ENCODE data around the gene IRAK1.

IRAK1 gene

DNA sequence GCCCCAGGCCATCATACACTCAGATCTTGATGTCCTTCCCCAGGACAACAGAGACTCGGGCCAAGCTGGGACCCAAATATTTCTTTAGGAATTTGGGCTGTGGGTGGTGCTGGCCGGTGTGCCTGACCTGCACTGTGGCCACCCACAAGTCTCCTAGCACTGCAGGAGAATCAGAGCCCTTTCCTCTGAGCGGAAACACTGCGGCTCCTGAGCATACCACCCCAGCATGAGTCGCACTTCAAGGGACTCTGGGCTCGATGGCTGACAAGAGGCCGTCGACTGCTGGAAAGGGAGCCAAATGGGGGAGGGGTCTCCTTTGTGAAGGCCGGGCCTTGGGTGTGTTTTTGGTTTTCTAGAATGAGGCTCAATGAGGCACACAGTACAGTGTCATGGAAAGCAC is 13.0 kb upstream of the IRAK1 start:
- TF ChIP-seq, protein P1, sequence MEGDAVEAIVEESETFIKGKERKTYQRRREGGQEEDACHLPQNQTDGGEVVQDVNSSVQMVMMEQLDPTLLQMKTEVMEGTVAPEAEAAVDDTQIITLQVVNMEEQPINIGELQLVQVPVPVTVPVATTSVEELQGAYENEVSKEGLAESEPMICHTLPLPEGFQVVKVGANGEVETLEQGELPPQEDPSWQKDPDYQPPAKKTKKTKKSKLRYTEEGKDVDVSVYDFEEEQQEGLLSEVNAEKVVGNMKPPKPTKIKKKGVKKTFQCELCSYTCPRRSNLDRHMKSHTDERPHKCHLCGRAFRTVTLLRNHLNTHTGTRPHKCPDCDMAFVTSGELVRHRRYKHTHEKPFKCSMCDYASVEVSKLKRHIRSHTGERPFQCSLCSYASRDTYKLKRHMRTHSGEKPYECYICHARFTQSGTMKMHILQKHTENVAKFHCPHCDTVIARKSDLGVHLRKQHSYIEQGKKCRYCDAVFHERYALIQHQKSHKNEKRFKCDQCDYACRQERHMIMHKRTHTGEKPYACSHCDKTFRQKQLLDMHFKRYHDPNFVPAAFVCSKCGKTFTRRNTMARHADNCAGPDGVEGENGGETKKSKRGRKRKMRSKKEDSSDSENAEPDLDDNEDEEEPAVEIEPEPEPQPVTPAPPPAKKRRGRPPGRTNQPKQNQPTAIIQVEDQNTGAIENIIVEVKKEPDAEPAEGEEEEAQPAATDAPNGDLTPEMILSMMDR (IDR thresholded peaks at IDR 0.05; ENCODE audit: low read depth, low read length): no peak
- DNase-seq (ENCODE audit: extremely low read depth, low read depth): no peak

DNA sequence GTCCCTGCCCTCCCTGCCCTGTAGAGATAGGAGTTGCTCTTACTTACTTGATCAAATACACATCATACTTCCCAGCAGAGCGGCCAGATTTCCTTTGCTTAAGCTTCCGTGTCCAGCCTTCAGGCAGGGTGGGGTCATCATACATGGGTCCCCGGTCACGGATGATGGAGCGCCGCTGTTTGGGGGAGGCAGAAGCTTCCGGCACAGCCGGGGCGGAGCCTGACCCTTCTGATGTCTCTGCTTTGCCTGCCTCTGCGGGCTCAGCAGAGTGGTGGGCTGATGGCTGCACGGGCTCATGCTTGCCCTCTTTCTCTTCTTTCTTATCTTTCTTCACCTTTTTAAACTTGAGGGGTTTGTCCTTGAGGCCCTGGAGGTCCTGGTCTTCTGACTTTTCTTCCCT is 12.5 kb upstream of the IRAK1 start:
- TF ChIP-seq, protein P1 (IDR thresholded peaks at IDR 0.05; ENCODE audit: low read depth, low read length): no peak

DNA sequence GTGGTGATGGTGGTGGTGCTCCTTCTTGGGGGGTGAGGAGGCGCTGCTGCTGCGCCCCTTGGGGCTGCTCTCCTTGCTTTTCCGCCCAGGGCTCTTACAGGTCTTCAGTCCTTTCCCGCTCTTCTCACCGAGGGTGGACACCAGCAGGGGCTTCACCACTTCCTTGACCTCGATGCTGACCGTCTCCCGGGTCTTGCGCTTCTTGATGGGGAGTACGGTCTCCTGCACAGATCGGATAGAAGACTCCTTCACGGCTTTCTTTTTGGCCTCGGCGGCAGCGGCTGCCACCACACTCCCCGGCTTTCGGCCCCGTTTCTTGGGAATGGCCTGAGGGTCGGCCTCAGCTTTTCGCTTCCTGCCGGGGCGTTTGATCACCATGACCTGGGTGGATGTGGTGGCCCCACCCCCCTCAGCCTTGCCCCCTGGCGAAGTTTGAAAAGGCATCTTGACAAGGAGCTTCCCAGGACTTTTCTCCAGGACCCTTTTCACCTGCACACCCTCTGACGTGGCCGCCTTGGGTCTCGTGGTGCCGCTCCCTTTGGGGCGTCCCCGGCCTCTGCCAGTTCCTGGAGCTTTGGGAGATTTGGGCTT is 11.1 kb upstream of the IRAK1 start:
- DNase-seq (ENCODE audit: extremely low read depth, low read depth): no peak
- TF ChIP-seq, protein P1 (IDR thresholded peaks at IDR 0.05; ENCODE audit: low read depth, low read length): no peak

More for the DNA sequence above, 12.5 kb upstream of the IRAK1 start:
- DNase-seq (ENCODE audit: extremely low read depth, low read depth): no peak

DNA sequence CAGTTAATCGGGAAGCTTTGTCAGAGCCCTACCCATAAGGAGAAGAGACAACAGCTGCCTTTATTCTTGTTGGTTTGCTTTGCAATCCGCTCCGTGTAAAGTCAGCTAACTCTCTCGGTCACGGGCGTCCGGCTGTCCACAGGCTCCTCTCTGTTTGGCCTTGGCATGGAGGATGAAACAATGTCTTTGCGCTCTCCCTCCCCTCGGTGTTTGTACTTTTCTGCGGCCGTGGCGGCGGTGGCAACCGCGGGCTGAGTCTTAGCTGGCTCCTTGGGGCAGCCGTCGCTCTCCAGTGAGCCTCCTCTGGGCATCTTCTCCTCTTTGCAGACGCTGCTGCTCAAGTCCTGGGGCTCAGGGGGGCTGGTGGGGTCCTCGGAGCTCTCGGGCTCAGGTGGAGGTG is 10.6 kb upstream of the IRAK1 start:
- TF ChIP-seq, protein P1 (IDR thresholded peaks at IDR 0.05; ENCODE audit: low read depth, low read length): no peak
- DNase-seq (ENCODE audit: extremely low read depth, low read depth): no peak

DNA sequence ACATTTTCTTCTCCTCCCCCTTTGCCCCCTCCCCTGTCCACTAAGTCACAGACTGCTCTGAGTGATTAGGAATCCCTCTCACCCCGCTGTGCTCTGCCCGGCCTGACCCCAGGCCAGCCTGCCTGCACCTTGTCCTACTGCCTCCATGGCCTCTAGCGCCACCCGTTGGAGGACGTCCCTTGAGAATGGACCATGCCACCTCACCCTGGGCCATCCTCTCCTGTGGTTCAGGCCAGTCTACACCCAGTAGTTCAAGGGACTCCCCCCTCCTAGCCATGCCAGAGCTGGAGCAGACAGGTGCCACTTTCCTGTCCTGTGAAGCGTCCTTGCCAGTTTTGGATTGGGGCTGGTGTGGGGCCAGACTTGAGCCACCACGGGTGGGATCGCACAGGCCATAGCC is 9.7 kb upstream of the IRAK1 start:
- TF ChIP-seq, protein P1 (IDR thresholded peaks at IDR 0.05; ENCODE audit: low read depth, low read length): no peak
- DNase-seq (ENCODE audit: extremely low read depth, low read depth): no peak

DNA sequence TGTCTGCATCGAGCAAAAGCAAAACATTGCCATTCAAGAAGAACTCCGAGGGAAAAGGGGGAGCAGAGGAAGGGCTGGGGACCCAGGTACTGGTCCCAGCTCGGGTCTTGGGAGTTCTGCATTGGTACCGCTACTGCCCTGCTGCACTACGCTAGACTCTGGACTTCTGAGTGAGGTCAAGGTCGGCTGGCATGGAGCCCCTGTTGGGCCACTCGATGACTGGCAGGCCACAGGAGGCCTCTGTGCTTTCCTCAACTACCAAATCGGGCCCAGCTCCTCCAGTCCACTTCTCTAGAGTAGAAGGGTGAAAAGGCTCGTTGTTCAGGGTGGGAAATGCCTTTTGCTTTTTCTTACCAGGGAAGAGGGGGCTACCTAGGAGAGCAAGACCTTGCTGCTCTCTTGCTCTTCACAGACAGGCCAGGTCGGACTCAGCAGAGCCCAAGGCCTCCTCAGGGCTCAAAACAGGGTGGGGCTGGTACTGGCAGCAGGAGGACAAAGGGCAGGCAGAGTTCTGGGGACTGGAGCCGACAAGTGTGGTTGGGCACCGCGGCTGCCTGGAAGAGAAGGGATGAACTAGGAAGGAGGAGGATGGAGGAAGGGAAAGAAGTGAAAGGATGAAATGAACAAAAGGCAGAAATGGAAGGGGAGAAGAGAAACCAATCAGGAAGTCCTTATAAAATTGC is 8.9 kb upstream of the IRAK1 start:
- TF ChIP-seq, protein P1 (IDR thresholded peaks at IDR 0.05; ENCODE audit: low read depth, low read length): no peak
- DNase-seq (ENCODE audit: extremely low read depth, low read depth): no peak

DNA sequence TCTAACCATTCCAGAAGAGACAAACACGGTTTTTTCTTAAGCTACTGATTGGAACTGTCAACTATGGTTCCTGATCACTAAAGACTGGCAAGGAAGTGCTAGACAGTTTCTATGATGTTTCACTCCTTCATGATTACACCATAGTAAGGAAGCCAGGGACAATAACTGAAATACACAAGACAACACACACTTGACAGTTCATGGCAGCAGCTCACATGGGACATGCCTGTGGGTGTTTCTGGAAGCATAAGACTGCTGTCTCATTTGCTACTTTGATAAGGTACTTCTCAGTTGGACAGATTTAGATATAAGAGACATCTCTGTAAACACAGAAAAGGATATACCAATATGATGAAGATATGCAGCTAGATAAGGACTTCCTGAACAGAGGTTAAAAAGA is 8.3 kb upstream of the IRAK1 start:
- no peak for DNase-seq (ENCODE audit: extremely low read depth, low read depth)

More for the DNA sequence above, 8.3 kb upstream of the IRAK1 start:
- TF ChIP-seq, protein P1 (IDR thresholded peaks at IDR 0.05; ENCODE audit: low read depth, low read length): no peak
